C4-2B (cell line): ENCODE data around the gene TMEM88.

Experiments used
- H3K27ac ChIP-seq: fragments of 450-650 bp; 2 replicates; pipeline ENCODE4 v1.5.1; 2017
- CTCF ChIP-seq: fragments of 450-650 bp; conservative IDR thresholded peaks from 2 replicates; pipeline ENCODE4 v1.5.1; 2017; ENCODE audit warnings: mild to moderate bottlenecking
- ZFX ChIP-seq: fragments of 450-650 bp; IDR thresholded peaks from 2 replicates; pipeline ENCODE4 v1.6.1; 2017

The TMEM88 gene

GRCh38 chr17:7816926-7817642 is 37.8 kb upstream of the TMEM88 start:
- no peak overlapping the region for H3K27ac ChIP-seq
- no peak for TF ChIP-seq ZFX
- no peak for TF ChIP-seq CTCF

GRCh38 chr17:7817643-7817964 is 37.3 kb upstream of the TMEM88 start:
- TF ChIP-seq ZFX (no peak), CTCF (no peak)
- no peak overlapping the region for H3K27ac ChIP-seq

GRCh38 chr17:7818026-7818425 is 36.8 kb upstream of the TMEM88 start:
- TF ChIP-seq CTCF (no peak), ZFX (no peak)
- no peak overlapping the region for H3K27ac ChIP-seq

GRCh38 chr17:7818746-7819645 is 35.9 kb upstream of the TMEM88 start:
- no peak overlapping the region for H3K27ac ChIP-seq
- TF ChIP-seq CTCF: no peak
- TF ChIP-seq ZFX: no peak

GRCh38 chr17:7820231-7820630 is 34.6 kb upstream of the TMEM88 start:
- H3K27ac ChIP-seq: no peak overlapping the region
- TF ChIP-seq CTCF (no peak), ZFX (no peak)

- no peak overlapping the region for H3K27ac ChIP-seq
- no peak for TF ChIP-seq CTCF
- no peak for TF ChIP-seq ZFX
These were observed 32.7 kb upstream of the TMEM88 start for GRCh38 chr17:7822126-7822525.

- H3K27ac ChIP-seq: no peak overlapping the region
- TF ChIP-seq CTCF: no peak
- no peak for TF ChIP-seq ZFX
These were observed 31.3 kb upstream of the TMEM88 start for GRCh38 chr17:7823581-7824001.
